GM21717 (cell line): ENCODE data around the gene NKX1-1.

Source experiments
- ATAC-seq: cut with Tn5 transposase; IDR thresholded peaks from one replicate; pipeline ENCODE4 v1.9.1; 2021; ENCODE audit warnings: mild to moderate bottlenecking, moderate library complexity; ENCODE audit not compliant: unreplicated experiment

NKX1-1 gene

DNA sequence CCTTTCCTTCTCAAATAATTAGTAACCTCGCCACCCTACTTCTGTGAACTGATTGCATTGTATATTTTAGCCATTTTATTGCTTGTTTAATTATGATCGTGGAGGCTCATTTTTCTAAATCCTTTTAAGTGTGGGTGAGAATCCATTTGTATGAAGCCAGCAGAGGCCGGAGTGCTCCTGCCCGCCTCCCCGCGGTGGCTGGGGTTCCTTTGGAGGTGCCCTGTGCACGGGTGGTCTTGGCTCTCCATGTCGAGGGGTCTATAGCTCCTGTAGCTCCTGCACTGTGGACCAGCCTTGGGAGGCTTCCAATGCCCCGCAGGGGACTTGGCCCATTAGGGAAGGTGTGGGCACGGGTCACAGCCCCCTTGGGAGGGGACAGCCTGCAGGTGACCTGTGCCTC, 44.2 kb downstream of the NKX1-1 start:
- no peak for ATAC-seq

DNA sequence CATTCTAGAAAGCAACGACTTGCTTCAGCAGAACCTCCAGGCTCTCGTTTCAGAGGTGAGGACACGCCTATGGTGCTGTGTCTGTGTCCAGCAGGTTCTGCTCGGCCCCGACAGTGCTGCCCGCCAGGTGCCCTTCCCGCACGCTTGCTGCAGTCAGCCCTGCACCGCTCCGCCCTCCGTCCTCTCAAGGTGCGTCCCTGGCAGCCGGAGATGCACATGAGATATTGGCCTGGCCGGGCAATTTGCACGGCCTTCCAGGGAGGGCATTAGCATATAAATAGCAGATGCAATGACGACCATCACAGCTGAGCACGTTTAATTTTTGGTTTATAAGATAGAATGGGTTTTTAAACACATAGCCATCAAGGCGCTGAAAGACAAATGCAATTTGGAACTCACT, 44.8 kb downstream of the NKX1-1 start:
- no peak for ATAC-seq

DNA sequence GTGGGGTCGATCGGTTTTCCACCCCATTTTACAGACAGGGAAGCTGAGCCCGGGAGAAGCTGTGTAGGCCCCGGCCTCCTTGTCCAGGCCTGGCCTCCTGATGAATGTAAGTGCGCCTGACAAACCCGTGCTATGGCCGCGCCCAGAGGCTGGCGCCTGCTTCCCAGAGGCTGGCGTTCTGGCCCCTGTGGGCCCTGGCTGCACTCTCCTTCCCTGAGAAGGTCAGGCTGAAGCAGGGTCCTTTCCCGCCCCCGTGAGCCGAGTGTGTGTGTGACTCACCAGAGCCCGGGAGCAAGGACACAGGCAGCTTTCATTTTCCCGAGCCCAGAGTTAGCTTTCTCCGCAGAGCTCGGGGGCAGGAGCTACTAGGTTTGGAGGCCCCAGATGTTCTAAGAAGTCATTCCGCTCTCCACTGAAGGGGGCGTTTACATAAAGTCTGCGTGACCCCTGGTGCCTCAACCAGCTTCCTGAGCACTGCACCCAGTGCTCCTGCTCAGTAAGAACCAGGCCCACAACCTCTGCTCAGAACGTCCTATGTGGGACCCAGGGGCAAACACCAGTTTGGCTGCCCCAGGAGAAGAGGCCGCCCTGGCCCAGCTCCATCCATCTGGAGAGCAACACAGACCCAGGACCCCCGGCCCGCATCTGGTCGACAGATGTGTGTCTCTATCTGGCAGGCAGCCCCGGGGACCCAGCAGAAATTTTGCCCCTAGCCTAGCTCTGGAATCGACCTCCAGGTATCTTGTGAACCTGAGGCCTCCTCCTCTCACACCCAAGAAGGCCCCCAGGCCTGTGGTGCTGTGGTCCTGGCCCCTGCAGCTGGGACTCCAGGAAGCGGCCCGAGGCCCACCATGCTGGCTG, 45.6 kb downstream of the NKX1-1 start:
- no peak for ATAC-seq

DNA sequence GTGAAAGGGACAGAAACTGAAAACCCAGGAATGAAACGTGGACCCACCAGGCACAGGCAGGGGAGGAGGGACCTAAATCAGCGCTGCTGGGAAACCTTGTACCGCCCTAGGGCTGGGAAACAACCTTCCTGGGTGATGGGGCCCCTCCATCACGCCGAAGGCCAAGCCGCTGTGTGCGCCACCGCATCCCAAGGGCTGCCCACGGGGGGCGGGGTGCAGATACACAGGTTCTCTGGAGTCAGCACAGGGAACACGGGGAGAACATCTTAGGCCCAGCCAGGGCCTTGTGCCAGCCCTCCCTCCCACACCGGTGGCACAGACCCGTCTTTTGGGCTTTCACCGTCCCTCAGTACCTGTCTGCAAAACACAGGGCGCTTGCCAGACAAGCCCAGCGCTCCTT, 46.3 kb downstream of the NKX1-1 start:
- no peak for ATAC-seq

DNA sequence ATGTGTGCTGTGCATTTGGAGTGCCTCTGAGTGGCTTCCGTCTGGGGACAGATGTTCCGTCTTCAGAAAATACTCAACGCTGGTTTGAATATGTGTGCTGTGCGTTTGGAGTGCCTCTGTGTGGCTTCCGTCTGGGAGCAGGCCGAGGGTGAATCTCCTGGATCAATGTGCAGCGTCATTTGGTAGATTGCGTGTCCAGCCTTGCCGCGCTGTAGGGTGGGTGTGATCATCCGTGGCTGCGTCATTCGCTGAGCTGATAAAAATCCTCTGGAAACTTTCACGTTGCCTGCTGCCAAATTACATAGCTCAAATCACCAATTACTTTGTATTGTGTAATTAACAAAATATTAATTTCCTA, 47.1 kb downstream of the NKX1-1 start:
- no peak for ATAC-seq

DNA sequence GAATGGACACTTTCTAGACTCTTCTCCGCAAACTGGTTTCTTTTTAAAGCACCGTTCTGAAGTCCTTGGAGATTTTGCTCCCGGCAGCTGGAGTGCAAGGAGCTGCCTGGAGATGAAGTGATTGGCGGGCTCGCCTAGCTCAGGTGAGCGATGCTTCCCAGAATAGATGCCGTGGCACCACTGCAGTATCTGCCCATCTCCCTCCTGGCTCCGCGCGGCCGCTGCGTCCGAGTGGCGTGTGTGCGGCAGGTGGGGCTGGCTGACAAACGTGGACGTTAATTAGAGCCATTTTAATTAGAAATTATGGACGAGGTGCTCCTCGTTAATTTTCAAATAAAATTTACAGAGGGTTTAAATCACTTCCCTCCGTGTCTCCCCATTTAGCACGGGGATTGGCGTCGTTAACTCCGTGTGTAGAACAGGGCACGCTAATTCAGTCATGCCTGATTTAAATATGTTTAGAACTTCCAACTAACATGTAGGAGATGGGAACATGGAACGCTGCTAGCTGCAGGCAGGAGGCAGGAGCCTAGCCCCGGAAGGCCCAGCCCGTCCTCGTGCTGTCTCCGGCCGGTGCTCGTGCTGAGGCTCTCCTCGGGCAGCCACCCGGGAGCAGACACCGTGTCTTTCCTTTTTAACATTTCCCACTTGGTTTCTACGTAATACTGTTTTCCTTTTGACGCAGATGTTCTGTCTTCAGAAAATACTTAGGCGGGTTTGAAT, 47.7 kb downstream of the NKX1-1 start:
- no peak for ATAC-seq

DNA sequence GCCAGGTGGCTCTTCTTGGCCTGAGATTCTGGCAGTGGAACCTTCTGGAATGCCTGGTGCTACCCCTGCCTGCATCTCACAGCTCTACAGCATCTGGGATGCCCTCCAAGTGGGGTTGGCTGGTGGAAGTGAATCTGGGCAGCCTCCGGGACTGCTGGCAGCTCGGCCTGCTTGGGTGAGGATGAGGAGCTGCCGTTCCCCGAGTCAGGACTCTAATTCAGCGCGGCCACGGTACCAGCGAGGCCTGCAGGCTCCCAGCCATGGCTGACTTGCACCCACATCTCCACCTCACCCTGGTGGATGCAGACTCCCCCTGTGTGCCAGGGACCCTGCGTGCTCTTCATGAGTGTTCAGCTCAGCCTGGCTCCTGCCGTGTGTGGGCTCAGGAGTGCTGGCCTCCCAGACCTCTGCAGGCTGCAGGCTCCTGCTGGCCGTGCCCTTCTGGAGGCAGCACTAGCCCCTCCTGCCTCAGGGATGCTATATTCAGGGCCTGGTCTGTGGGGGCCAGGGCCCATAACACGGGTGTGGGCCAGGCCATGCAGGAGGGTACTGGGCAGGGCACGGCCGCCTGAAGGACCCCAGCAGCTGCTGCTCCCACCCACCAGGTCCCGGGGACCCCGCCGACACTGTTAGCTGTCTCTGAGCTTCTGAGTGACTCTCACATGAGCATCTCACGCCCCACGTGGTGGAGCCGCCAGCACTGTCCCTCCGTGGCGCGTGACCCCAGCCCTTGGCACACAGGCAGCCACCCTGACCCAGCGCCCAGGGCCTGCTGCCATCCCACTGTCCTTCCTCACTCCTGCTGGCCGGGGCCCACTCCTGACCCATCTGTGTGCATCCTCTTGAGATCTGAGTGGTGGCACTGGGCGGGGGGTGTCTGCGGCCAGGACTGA, 48.6 kb downstream of the NKX1-1 start:
- no peak for ATAC-seq

DNA sequence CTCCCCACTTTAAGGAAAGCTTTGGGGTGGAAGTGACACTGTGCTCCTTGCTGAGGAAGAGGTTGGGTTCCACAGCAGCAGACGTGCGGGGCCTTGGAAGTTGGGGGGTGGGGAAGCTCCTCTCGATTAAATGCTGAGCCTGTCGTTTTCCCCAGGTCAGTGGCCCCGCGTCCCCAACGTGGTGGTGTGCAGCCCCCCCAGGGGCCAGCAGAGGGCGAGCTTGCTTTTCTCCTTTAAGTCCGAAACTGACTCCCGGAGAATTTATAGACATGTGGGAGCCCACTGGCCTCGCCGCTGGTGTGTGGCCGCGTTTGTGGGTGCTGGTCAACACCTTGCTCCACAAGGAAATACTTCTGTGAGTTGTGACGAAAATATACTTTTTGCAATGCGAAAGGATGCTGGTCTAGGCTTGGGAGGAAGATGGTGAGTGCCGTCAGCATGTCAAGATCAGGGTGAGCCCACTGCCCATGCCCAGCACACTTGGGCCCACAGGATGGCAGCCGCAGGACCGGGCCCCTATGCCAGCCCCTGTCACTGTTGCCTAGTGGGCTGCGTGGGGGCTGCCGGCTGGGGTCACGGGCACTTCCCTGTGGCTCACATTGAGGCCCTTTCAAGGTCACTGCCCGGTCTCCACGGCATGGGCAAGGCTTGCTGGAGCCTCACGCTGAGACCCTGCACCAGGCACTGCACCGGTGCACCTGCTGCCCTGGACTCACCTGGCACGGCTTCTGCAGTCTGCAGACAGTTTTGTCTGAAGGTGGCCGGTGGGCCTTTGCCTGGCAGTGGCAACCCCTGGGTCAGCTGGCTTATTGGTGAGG, 49.9 kb downstream of the NKX1-1 start:
- no peak for ATAC-seq

DNA sequence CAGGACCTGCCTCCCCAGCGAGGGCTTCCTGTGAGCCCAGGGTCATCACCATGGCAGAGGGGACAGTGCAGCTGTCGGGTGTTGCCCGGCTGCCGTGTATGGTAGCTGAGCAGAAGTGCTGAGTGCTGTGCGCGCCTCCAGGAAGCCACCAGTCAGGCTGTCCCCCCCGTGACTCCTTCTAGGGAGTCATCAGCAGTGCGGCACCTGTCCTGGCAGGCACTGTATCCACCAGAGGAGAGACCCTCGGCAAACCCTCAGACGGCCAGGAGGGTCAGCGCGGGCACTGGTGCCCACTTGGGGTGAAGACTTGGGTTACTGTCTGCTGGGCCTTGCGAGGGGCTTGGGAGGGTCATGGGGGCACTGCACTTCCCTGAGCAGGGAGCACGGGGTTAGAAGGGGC, 50.9 kb downstream of the NKX1-1 start:
- ATAC-seq: no peak

DNA sequence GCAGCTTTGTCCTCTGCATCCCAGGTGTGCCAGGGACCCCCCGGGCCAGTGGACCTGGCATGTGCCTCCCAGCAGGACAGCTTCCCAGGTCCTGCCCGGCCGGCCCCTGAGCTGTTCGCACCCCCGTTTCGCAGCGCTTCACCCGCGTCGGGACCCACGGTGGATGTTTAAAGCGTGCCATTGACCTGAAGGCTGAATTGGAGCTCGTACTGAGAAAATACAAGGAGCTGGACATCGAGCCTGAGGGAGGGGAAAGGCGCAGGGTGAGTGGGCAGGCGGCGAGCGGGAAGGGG, 51.3 kb downstream of the NKX1-1 start:
- no peak for ATAC-seq

DNA sequence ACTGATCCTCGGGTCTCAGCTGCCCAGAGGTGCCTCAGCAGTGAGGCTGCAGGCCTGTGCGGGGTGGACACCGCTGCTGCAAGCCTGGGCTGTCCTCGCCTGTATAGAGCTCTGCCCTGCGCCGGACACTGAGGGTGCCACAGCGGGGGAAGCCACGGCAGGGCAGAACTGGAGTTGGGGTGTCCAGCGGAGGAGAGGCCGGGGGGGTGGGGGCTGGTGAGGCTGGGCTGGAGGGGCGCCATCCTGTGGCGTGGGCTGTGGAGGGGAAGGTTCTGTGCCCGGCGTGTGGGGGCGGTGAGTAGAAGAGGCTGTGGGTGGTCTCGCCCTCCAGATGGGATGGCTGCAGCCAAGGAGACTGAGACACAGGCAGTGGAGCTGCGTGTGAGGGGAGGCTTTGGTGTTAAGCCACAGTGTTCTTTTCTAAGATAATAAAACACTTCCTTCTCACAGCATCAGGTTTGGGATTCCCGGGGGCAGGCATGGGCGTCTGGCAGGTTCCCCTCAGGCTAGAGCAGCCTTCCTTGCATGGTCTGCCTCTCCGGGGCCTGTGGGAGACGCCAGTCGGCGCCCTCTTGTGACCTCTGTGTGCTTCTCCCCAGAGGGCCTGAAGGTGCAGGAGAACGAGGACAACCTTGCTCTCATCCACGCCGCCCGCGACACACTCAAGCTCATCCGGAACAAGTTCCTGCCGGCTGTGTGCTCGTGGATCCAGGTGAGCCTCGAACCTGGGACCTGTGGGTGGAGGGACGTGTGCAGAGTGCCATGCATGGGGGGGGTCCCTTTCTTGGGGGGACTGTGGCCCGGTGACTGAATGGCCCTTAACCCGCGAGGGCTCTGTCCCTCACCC, 51.9 kb downstream of the NKX1-1 start:
- no peak for ATAC-seq

DNA sequence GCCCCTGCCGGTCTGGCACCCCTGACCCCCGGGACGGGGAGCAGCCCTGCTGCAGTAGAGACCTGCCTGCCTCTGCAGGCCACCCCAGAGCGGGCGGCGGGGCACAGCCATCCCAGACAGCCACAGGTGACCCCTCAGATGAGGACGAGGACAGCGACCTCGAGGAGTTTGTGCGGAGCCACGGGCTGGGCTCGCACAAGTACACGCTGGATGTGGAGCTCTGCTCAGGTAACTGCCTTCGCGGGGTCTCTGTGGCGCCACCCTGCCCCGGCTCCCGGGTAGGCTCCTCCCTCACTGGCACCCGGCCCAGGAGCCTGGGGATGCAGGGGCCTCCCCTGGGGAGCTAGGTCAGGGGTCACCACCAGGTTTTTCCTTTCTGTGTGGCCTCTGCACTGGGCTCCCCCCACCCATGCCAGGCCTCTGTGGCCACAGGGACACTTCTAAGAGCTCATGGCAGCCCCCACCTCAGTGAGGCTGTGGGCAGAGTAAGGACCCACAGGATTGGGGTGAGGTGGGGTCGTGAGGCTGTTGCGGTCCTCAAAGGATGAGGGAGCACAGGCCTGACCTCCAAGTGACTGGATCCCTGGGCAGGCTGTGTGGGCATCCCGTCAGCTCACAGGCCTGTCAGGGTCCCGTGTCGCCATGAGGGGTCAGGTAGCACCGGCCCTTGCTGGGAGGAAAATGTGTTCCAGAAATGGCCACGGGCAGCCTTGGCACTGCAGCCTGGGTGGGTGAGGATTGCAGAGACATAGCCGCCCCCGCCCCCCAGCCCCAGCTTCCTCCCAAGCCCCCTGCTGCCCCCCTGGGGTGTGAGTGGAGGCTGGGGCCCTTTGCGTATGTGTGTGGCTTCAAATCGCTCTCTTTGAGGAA, 52.8 kb downstream of the NKX1-1 start:
- no peak for ATAC-seq
